ENCODE data around the gene MTR. TPM values are rescaled to one million over a fixed set of nuclear protein-coding genes. Genes with fewer than 3 reads are reported as not detected.

MTR gene
- total and polyA plus RNA-seq, 2 donors (not counting 1 experiment from before 2014, with no cell fraction given), result 9.9 to 49.1 TPM

GRCh38 chr1:236809148-236809547 is 14.1 kb downstream of the MTR start:
- H3K4me1 Mint-ChIP-seq, result no peaks in the 10 kb centered on the region
- H2AFZ ChIP-seq (ENCODE audit: insufficient read depth, low read depth, low read length, poor library complexity, severe bottlenecking), result no peak overlapping the region
- ChIA-PET CTCF (interaction anchor here (0.6 kb wide), 1 partner anchor 8 kb away, joined by 3 read pairs; no protein-coding TSS in a partner anchor), POLR2A (no interaction called here)
- no CpG with 5 or more reads among the region's 1 CpG for WGBS (ENCODE audit: insufficient coverage)
- H3K9me3 ChIP-seq (ENCODE audit: control extremely low read depth in 1 of 3, control insufficient read depth in 2 of 3, insufficient read depth in 1 of 3, low read length in 2 of 3), result no peaks in the 10 kb centered on the region
- no peak overlapping the region for H3K9ac ChIP-seq (ENCODE audit: low read length)
- H3K4me1 ChIP-seq (ENCODE audit: control insufficient read depth in 2 of 2, insufficient read depth in 2 of 2, low read length in 2 of 2), result no peaks in the 10 kb centered on the region
- intact Hi-C loops (cut with micrococcal nuclease), result no loop called here
- no peak overlapping the region for H3K4me2 ChIP-seq (replicated peaks; ENCODE audit: low read depth, low read length, poor library complexity, severe bottlenecking)
- DNase-seq (no peak), ATAC-seq (ENCODE audit: low read depth) (no peak)
- no peaks in the 10 kb centered on the region for H3K27me3 Mint-ChIP-seq
- H3K27ac Mint-ChIP-seq, result no peak overlapping the region
- peaks cover 12% of the 10 kb centered on the region for H3K79me2 ChIP-seq (ENCODE audit: control insufficient read depth, insufficient read depth, low read length)
- H3K4me3 ChIP-seq (ENCODE audit: control extremely low read depth in 1 of 5, extremely low read depth in 1 of 5, insufficient read depth in 1 of 5, low read depth in 2 of 5, low read length in 4 of 5), result no peak overlapping the region
- H3K27ac ChIP-seq (ENCODE audit: low read length in 2 of 2), result no peak overlapping the region
- H3K4me3 Mint-ChIP-seq, result no peak overlapping the region
- no peaks in the 10 kb centered on the region for H3K27me3 ChIP-seq (replicated peaks in 1 of 4; ENCODE audit: control extremely low read depth in 1 of 4, control insufficient read depth in 3 of 4, insufficient read depth in 4 of 4, low read length in 3 of 4)
- H3K9me3 Mint-ChIP-seq (ENCODE audit: insufficient read depth), result no peaks in the 10 kb centered on the region
- TF ChIP-seq CTCF (IDR thresholded peaks at IDR 0.05), result no peak
- no peak for TF ChIP-seq EZH2 (IDR thresholded peaks at IDR 0.05; ENCODE audit: borderline replicate concordance, insufficient read depth, low read depth, low read length, poor library complexity, severe bottlenecking)
- H4K20me1 ChIP-seq (ENCODE audit: control insufficient read depth, insufficient read depth, low read length, poor library complexity, severe bottlenecking), result peaks cover 14% of the 10 kb centered on the region
- H3K36me3 ChIP-seq (replicated peaks in 1 of 2; ENCODE audit: control extremely low read depth in 1 of 2, control insufficient read depth in 1 of 2, extremely low read depth in 1 of 2, insufficient read depth in 2 of 2, low read length in 1 of 2), result peaks cover 6 to 82% of the 10 kb centered on the region in 2 experiments

- Histone ChIP-seq H3K27me3 (replicated peaks in 1 of 4; ENCODE audit: control extremely low read depth in 1 of 4, control insufficient read depth in 3 of 4, insufficient read depth in 4 of 4, low read length in 3 of 4) (no peaks in the 10 kb centered on the region), H2AFZ (ENCODE audit: insufficient read depth, low read depth, low read length, poor library complexity, severe bottlenecking) (no peak overlapping the region), H3K4me3 (ENCODE audit: control extremely low read depth in 1 of 5, extremely low read depth in 1 of 5, insufficient read depth in 1 of 5, low read depth in 2 of 5, low read length in 4 of 5) (no peak overlapping the region), H3K9ac (ENCODE audit: low read length) (no peak overlapping the region), H3K79me2 (ENCODE audit: control insufficient read depth, insufficient read depth, low read length) (peaks cover 10% of the 10 kb centered on the region), H4K20me1 (ENCODE audit: control insufficient read depth, insufficient read depth, low read length, poor library complexity, severe bottlenecking) (peaks cover 15% of the 10 kb centered on the region), H3K4me2 (replicated peaks; ENCODE audit: low read depth, low read length, poor library complexity, severe bottlenecking) (no peak overlapping the region), H3K4me1 (ENCODE audit: control insufficient read depth in 2 of 2, insufficient read depth in 2 of 2, low read length in 2 of 2) (no peaks in the 10 kb centered on the region), H3K27ac (ENCODE audit: low read length in 2 of 2) (no peak overlapping the region), H3K36me3 (replicated peaks in 1 of 2; ENCODE audit: control extremely low read depth in 1 of 2, control insufficient read depth in 1 of 2, extremely low read depth in 1 of 2, insufficient read depth in 2 of 2, low read length in 1 of 2) (peaks cover 7 to 86% of the 10 kb centered on the region in 2 experiments), H3K9me3 (ENCODE audit: control extremely low read depth in 1 of 3, control insufficient read depth in 2 of 3, insufficient read depth in 1 of 3, low read length in 2 of 3) (no peaks in the 10 kb centered on the region)
- intact Hi-C loops (cut with micrococcal nuclease), result no loop called here
- Mint-ChIP-seq H3K4me1 (no peaks in the 10 kb centered on the region), H3K4me3 (no peak overlapping the region), H3K27ac (no peak overlapping the region), H3K27me3 (no peaks in the 10 kb centered on the region), H3K9me3 (ENCODE audit: insufficient read depth) (no peaks in the 10 kb centered on the region)
- no peak for DNase-seq
- TF ChIP-seq CTCF (IDR thresholded peaks at IDR 0.05) (no peak), EZH2 (IDR thresholded peaks at IDR 0.05; ENCODE audit: borderline replicate concordance, insufficient read depth, low read depth, low read length, poor library complexity, severe bottlenecking) (no peak)
- 100% methylated on average over 1 of the region's 3 CpGs for WGBS (ENCODE audit: insufficient coverage)
- POLR2A ChIA-PET, result interaction anchor here (0.5 kb wide), 1 partner anchor 14 kb away, joined by 3 read pairs; no protein-coding TSS in a partner anchor
- CTCF ChIA-PET, result no interaction called here
- no peak for ATAC-seq (ENCODE audit: low read depth)
Observed at GRCh38 chr1:236810018-236810417, 14.9 kb downstream of the MTR start.
